Measurements from ENCODE around the gene MCF2L2.
"Not testable (repeated sequence)": the region's sequence is repeated elsewhere in the genome, so short reads cannot be mapped to it uniquely, and the experiment has no call there.

MCF2L2 gene

GRCh38 chr3:183202004-183202722 is 226.3 kb downstream of the MCF2L2 start:
- DNase-seq (ENCODE audit: low spot score), result no peak

- no peak for DNase-seq (ENCODE audit: low spot score)
Measured at GRCh38 chr3:183198939-183199338, 229.5 kb downstream of the MCF2L2 start.

GRCh38 chr3:183197734-183198133 is 230.7 kb downstream of the MCF2L2 start:
- DNase-seq (ENCODE audit: low spot score), result no peak

GRCh38 chr3:183195266-183195665 is 233.2 kb downstream of the MCF2L2 start:
- DNase-seq (ENCODE audit: low spot score), result no peak

- no peak for DNase-seq (ENCODE audit: low spot score)
Measured at GRCh38 chr3:183193762-183194689, 234.4 kb downstream of the MCF2L2 start.

- no peak for DNase-seq (ENCODE audit: low spot score)
Measured at GRCh38 chr3:183192650-183193300, 235.6 kb downstream of the MCF2L2 start.

- no peak for DNase-seq (ENCODE audit: low spot score)
Measured at GRCh38 chr3:183189641-183190040, 238.8 kb downstream of the MCF2L2 start.

- DNase-seq (ENCODE audit: low spot score), result no peak
Measured at GRCh38 chr3:183188895-183189462, 239.4 kb downstream of the MCF2L2 start.

- DNase-seq (ENCODE audit: low spot score), result no peak
Measured at GRCh38 chr3:183185696-183186095, 242.7 kb downstream of the MCF2L2 start.

- no peak for DNase-seq (ENCODE audit: low spot score)
Measured at GRCh38 chr3:183182732-183183610, 245.4 kb downstream of the MCF2L2 start.

- no peak for DNase-seq (ENCODE audit: low spot score)
Measured at GRCh38 chr3:183182073-183182472, 246.3 kb downstream of the MCF2L2 start.

- DNase-seq (ENCODE audit: low spot score), result no peak
Measured at GRCh38 chr3:183181606-183182005, 246.8 kb downstream of the MCF2L2 start.

- no peak for DNase-seq (ENCODE audit: low spot score)
Measured at GRCh38 chr3:183180784-183181295, 247.6 kb downstream of the MCF2L2 start.

- no peak for DNase-seq (ENCODE audit: low spot score)
Measured at GRCh38 chr3:183180110-183180783, 248.2 kb downstream of the MCF2L2 start.

GRCh38 chr3:183179550-183179908 is 248.9 kb downstream of the MCF2L2 start:
- DNase-seq (ENCODE audit: low spot score), result not testable (repeated sequence)

- no peak for DNase-seq (ENCODE audit: low spot score)
Measured at GRCh38 chr3:183178833-183179549, 249.4 kb downstream of the MCF2L2 start.

GRCh38 chr3:183178512-183178832 is 249.9 kb downstream of the MCF2L2 start:
- DNase-seq (ENCODE audit: low spot score), result no peak

- no peak for DNase-seq (ENCODE audit: low spot score)
Measured at GRCh38 chr3:183172051-183172639, 256.3 kb downstream of the MCF2L2 start.

- not testable (repeated sequence) for DNase-seq (ENCODE audit: low spot score)
Measured at GRCh38 chr3:183167975-183168374, 260.4 kb downstream of the MCF2L2 start.

GRCh38 chr3:183163563-183163962 is 264.9 kb downstream of the MCF2L2 start:
- no peak for DNase-seq (ENCODE audit: low spot score)

All from HuH-7.5 (cell line).